GM23338 (cell line): ENCODE data around the gene CFAP100. TPM values are rescaled to one million over a fixed set of nuclear protein-coding genes. Genes with fewer than 3 reads are reported as not detected.

Experiments
- ATAC-seq: fragments of 200-7000 bp; cut with Tn5 transposase; 3 replicates; pipeline ENCODE4 v1.9.1; 2020
- DNase-seq: peaks from one replicate; pipeline ENCODE4 v3.0.0-alpha.2; 2015; ENCODE audit warnings: low spot score
- H2AFZ ChIP-seq: fragments of 200-600 bp; sonication (generic); 2 replicates; pipeline ENCODE4 v1.8.0; 2016; ENCODE audit warnings: antibody characterized with exemption, mild to moderate bottlenecking, moderate library complexity
- H3F3A ChIP-seq: fragments of 200-600 bp; sonication (generic); replicated peaks from 2 replicates; pipeline ENCODE4 v1.8.0; 2017; ENCODE audit warnings: antibody characterized with exemption, mixed run types, low read depth
- H3K27ac ChIP-seq: fragments of 200-600 bp; sonication (generic); 2 replicates; pipeline ENCODE4 v1.6.1; 2016; ENCODE audit warnings: low read depth
- H3K27me3 ChIP-seq: fragments of 200-600 bp; sonication (generic); 2 replicates; pipeline ENCODE4 v1.8.0; 2016; ENCODE audit warnings: mild to moderate bottlenecking, mixed run types, moderate library complexity; ENCODE audit not compliant: insufficient read depth
- H3K36me3 ChIP-seq: fragments of 200-600 bp; sonication (generic); 2 replicates; pipeline ENCODE4 v1.8.0; 2016; ENCODE audit warnings: mild to moderate bottlenecking; ENCODE audit not compliant: insufficient read depth
- H3K4me1 ChIP-seq: fragments of 200-600 bp; sonication (generic); 2 replicates; pipeline ENCODE4 v1.8.0; 2016; ENCODE audit warnings: mild to moderate bottlenecking, moderate library complexity; ENCODE audit not compliant: insufficient read depth
- H3K4me2 ChIP-seq: fragments of 200-600 bp; sonication (generic); 2 replicates; pipeline ENCODE4 v1.7.1; 2017; ENCODE audit warnings: mixed run types
- H3K4me3 ChIP-seq: fragments of 200-600 bp; sonication (generic); 2 replicates; pipeline ENCODE4 v1.6.1; 2016; ENCODE audit warnings: mixed run types
- H3K79me2 ChIP-seq: fragments of 200-600 bp; sonication (generic); replicated peaks from 2 replicates; pipeline ENCODE4 v1.8.0; 2017; ENCODE audit warnings: mild to moderate bottlenecking; ENCODE audit not compliant: insufficient read depth
- H3K9me2 ChIP-seq: fragments of 200-600 bp; sonication (generic); 2 replicates; pipeline ENCODE4 v1.8.0; 2017; ENCODE audit not compliant: insufficient read depth
- H4K20me1 ChIP-seq: fragments of 200-600 bp; sonication (generic); replicated peaks from 2 replicates; pipeline ENCODE4 v1.8.0; 2017; ENCODE audit warnings: mild to moderate bottlenecking; ENCODE audit not compliant: insufficient read depth
- H3K27ac Mint-ChIP-seq: 2 replicates; pipeline ENCODE4 v1.8.0; 2020; ENCODE audit warnings: inconsistent platforms, mild to moderate bottlenecking, moderate library complexity, mixed read lengths
- H3K27me3 Mint-ChIP-seq: 3 replicates; pipeline ENCODE4 v1.8.0; 2022; ENCODE audit warnings: low read depth, mild to moderate bottlenecking, moderate library complexity, mixed read lengths, inconsistent platforms; ENCODE audit not compliant: insufficient read depth, poor library complexity
- H3K36me3 Mint-ChIP-seq: 3 replicates; pipeline ENCODE4 v1.8.0; 2021; ENCODE audit warnings: low read depth, mild to moderate bottlenecking, inconsistent platforms, moderate library complexity, mixed read lengths
- H3K4me1 Mint-ChIP-seq: 3 replicates; pipeline ENCODE4 v1.8.0; 2020; ENCODE audit warnings: mild to moderate bottlenecking, inconsistent platforms, mixed read lengths
- H3K4me3 Mint-ChIP-seq: 3 replicates; pipeline ENCODE4 v1.8.0; 2021; ENCODE audit warnings: moderate library complexity, mild to moderate bottlenecking, inconsistent platforms, mixed read lengths
- H3K9me3 Mint-ChIP-seq: 3 replicates; pipeline ENCODE4 v1.8.0; 2020; ENCODE audit warnings: moderate library complexity, mild to moderate bottlenecking, inconsistent platforms, mixed read lengths
- CREB1 ChIP-seq: fragments of 250-450 bp; sonication (Bioruptor Pico); IDR thresholded peaks from 2 replicates; pipeline ENCODE4 v1.5.0; 2020; ENCODE audit warnings: low read depth, mild to moderate bottlenecking, moderate library complexity
- CTCF ChIP-seq, 2 experiments: fragments of 200-600 bp in 1 of 2; sonication (generic) in 1 of 2; conservative IDR thresholded peaks; 2 replicates each; pipeline versions ENCODE4 v1.5.1 to v1.6.1; 2016 to 2017; ENCODE audit warnings: antibody characterized with exemption in 2 of 2, low read depth in 2 of 2, mild to moderate bottlenecking in 2 of 2, moderate library complexity in 1 of 2
- ETS1 ChIP-seq: IDR thresholded peaks from 2 replicates; pipeline ENCODE4 v1.6.1; 2016; ENCODE audit warnings: antibody characterized with exemption
- EZH2 ChIP-seq: fragments of 200-600 bp; sonication (generic); IDR thresholded peaks from one replicate; pipeline ENCODE4 v1.8.0; 2017; ENCODE audit warnings: antibody characterized with exemption, mild to moderate bottlenecking, low read depth; ENCODE audit not compliant: unreplicated experiment
- EZH2phosphoT487 ChIP-seq: fragments of 200-600 bp; sonication (generic); IDR thresholded peaks from one replicate; pipeline ENCODE4 v1.8.1; 2018; ENCODE audit warnings: antibody characterized with exemption; ENCODE audit not compliant: unreplicated experiment
- NANOG ChIP-seq: IDR thresholded peaks from 2 replicates; pipeline ENCODE4 v1.6.1; 2016; ENCODE audit warnings: antibody characterized with exemption, borderline replicate concordance
- POLR2AphosphoS5 ChIP-seq: IDR thresholded peaks from 2 replicates; pipeline ENCODE4 v1.6.1; 2016; ENCODE audit warnings: antibody characterized with exemption, low read depth
- REST ChIP-seq: IDR thresholded peaks from one replicate; pipeline ENCODE4 v1.6.1; 2018; ENCODE audit warnings: antibody characterized with exemption; ENCODE audit not compliant: unreplicated experiment
- STAT1 ChIP-seq: IDR thresholded peaks from one replicate; pipeline ENCODE4 v1.6.1; 2016; ENCODE audit warnings: antibody characterized with exemption; ENCODE audit not compliant: unreplicated experiment
- ZNF114 ChIP-seq: fragments of 250-450 bp; sonication (Bioruptor Pico); IDR thresholded peaks from 2 replicates; pipeline ENCODE4 v1.5.0; 2020; ENCODE audit warnings: mild to moderate bottlenecking, moderate library complexity
- ZNF331 ChIP-seq: fragments of 250-450 bp; sonication (Bioruptor Pico); IDR thresholded peaks from 2 replicates; pipeline ENCODE4 v1.5.0; 2020; ENCODE audit warnings: low read depth, mild to moderate bottlenecking, moderate library complexity
- ZNF462 ChIP-seq: fragments of 250-450 bp; sonication (Bioruptor Pico); IDR thresholded peaks from 2 replicates; pipeline ENCODE4 v1.5.0; 2020; ENCODE audit warnings: mild to moderate bottlenecking, moderate library complexity
- polyA plus RNA-seq: library from polyadenylated mRNA; unstranded; fragments of >200 nt; fragmentation: Nextera tagmentation; extraction: Ambion mirVana; gene quantifications from 2 replicates; pipeline ENCODE4 v1.2.1, GENCODE V29; 2016
- total RNA-seq: library from RNA; depleted of rRNA; stranded (reverse); fragments of >200 nt; shearing (Covaris generic); gene quantifications from 2 replicates; pipeline ENCODE4 v1.2.3, GENCODE V29; 2014

The CFAP100 gene
- total and polyA plus RNA-seq, 2 experiments from 2014 or later: 0.07 TPM; not detected in 1

- TF ChIP-seq CREB1 (no peak), CTCF (conservative IDR thresholded peaks at IDR 0.05; ENCODE audit: low read depth in 2 of 2) (no peak), ZNF331 (CRISPR knock-in tag) (no peak), ETS1 (no peak), ZNF114 (CRISPR knock-in tag) (no peak), POLR2AphosphoS5 (no peak), EZH2 (no peak), REST (no peak), STAT1 (no peak), NANOG (no peak), ZNF462 (CRISPR knock-in tag) (no peak), EZH2phosphoT487 (no peak)
Measured at GRCh38 chr3:126435456-126436315, 41.0 kb downstream of the CFAP100 start.

More at GRCh38 chr3:126435456-126436315, 41.0 kb downstream of the CFAP100 start:
- no peaks in the 10 kb centered on the region for H4K20me1 ChIP-seq
- H3K36me3 ChIP-seq: no peaks in the 10 kb centered on the region
- Mint-ChIP-seq H3K4me3 (no peak overlapping the region), H3K27me3 (peaks cover 3% of the 10 kb centered on the region), H3K27ac (no peak overlapping the region), H3K4me1 (peaks cover 19% of the 10 kb centered on the region), H3K36me3 (peaks cover 21% of the 10 kb centered on the region), H3K9me3 (no peaks in the 10 kb centered on the region)
- no peak overlapping the region for H2AFZ ChIP-seq
- ATAC-seq (no peak), DNase-seq (no peak)
- H3K4me2 ChIP-seq: no peak overlapping the region
- no peaks in the 10 kb centered on the region for H3K4me1 ChIP-seq
- no peaks in the 10 kb centered on the region for H3K27me3 ChIP-seq
- H3K9me2 ChIP-seq: no peaks in the 10 kb centered on the region
- H3K79me2 ChIP-seq: no peaks in the 10 kb centered on the region
- no peaks in the 10 kb centered on the region for H3F3A ChIP-seq
- H3K27ac ChIP-seq: no peak overlapping the region
- no peak overlapping the region for H3K4me3 ChIP-seq
